Activated naive CD8-positive, alpha-beta T cell treated with anti-CD3 and anti-CD28 coated beads, Interleukin-2, amount 50 U/mL, for 16 hours (primary cell): ENCODE results near the gene CCK.

Experiments used
- DNase-seq: peaks from one replicate; pipeline ENCODE4 v3.0.0-alpha.2; 2020; ENCODE audit warnings: low read depth, low spot score

Gene CCK

DNA sequence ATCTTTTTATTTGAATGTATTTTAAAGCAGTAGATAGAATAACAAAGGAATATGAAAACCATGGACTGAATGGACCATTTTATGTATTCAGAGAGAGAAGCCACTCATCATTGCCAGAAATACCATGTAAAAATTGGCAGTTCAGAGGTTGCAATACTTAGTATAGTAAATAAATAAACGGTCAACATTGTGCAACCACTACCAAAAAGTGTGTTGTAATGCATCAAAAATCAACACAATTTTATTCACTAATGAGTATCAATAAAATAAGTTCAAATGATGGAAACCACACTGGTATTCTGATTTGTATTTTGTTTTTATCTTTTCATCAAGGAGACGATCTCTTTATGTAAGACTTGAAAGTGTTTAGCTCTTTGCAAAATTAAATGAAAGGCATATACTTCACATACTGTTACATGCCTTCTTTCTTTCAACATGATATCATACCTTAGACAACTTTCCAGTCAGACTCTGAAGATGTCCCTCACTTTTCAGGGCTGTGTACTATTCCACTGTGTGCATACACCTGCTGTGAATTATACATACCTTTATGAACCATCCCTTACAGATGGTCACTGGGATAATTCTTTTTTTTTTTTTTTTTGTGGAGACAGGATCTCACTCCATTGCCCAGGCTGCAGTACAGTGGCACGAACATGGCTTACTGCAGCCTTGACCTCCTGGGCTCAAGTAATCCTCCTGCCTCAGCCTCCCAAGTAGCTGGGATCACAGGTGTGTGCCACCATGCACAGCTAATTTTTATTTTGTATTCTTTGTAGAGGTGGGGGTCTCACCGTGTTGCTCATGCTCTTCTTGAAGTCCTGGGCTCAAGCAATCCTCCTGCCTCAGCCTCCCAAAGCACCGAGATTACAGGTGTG, 40.3 kb downstream of the CCK start:
- no peak for DNase-seq

GRCh38 chr3:42224658-42225421, 41.1 kb downstream of the CCK start:
- DNase-seq = no peak

GRCh38 chr3:42224178-42224577, 41.8 kb downstream of the CCK start:
- no peak for DNase-seq

DNA sequence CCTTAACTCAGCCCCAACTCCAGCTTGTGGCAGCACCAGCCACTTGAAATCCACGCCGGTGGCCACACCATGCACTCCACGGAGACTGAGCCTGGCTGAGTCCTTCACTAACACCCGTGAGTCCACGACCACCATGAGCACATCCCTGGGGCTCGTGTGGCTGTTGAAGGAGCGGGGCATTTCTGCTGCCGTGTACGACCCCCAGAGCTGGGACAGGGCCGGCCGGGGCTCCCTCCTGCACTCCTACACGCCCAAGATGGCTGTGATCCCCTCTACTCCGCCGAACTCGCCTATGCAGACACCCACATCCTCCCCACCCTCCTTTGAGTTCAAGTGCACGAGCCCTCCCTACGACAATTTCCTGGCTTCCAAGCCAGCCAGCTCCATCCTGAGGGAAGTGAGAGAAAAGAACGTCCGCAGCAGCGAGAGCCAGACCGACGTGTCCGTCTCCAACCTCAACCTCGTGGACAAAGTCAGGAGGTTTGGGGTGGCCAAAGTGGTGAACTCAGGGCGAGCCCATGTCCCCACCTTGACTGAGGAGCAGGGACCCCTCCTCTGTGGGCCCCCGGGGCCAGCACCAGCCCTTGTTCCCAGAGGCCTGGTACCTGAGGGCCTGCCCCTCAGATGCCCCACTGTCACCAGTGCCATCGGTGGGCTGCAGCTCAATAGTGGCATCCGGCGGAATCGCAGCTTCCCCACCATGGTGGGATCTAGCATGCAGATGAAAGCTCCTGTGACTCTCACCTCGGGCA, 42.9 kb downstream of the CCK start:
- no peak for DNase-seq

DNA sequence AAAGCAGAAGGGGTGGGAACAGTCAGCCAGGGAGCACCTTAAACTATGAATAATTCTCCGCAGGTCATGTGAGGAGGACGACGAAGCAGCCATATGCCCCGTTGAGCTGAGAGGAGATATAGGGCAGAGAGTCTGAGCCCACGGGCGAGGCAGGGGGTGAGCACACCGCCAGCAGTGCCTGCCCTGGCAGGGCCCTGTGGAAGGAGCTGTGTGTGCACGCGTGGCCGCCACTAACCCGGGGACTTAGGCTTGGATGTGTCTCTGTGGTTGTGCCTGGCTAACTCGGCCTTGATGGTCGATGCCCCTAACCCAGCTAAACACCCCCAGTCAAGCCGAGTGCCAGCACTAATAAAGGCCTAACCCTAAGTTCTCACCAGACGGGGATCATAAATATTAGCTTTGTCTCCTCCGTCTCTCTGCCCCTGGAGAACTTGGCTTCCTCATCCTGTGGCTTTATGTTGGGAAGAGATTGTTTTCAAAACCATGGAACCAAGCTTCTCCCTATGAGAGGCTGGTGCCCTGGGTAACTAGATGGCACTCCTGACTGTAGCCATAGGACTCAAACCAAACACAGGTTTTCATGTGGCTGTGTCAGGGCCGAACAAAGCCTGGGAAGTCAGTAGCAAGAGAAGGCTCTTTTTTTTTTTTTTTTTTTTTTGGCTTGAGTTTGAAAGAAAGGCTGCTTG, 45.4 kb downstream of the CCK start:
- no peak for DNase-seq

DNA sequence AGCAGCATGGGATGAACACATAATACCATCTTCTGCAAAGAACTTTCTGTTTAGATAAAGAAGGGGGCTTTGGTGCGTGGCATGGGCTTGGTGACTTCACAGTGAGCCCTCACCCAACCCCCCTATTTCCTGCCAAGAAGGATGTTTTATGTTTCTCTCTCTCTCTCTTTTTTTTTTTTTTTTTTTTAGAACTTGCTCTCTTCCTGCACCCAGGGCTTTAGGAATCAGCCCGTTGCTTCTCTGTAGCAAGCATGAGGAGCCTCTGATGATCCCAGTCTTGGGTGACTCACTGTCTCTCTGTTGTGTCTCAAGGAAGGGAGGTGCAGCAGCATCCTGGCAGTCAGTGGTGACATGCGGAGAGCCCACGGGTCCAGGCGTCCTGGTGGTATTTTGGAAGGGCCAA, 49.1 kb downstream of the CCK start:
- DNase-seq = no peak

GRCh38 chr3:42216302-42216701, 49.7 kb downstream of the CCK start:
- DNase-seq = no peak

- DNase-seq = no peak
These were observed 51.3 kb downstream of the CCK start for GRCh38 chr3:42214565-42215283.

DNA sequence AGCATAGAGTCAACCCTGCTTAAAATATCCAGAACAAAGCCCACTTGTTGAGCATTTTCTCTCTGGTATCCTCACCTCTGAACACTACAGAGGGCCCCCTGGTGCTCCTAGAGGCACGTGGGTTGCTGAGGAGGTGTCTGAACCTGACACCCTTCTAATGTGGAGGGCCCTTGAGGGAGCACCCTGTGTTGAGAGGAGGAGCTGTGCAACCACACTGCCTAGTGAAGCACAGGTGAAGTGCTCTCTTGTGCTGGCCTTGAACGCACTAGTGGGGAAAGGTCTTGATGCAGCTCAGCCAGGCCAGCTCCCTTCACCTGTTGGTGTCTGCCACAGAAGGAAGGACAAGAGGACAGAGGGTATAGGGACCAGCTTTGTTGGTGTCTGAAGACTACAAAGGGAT, 51.9 kb downstream of the CCK start:
- DNase-seq = no peak

DNA sequence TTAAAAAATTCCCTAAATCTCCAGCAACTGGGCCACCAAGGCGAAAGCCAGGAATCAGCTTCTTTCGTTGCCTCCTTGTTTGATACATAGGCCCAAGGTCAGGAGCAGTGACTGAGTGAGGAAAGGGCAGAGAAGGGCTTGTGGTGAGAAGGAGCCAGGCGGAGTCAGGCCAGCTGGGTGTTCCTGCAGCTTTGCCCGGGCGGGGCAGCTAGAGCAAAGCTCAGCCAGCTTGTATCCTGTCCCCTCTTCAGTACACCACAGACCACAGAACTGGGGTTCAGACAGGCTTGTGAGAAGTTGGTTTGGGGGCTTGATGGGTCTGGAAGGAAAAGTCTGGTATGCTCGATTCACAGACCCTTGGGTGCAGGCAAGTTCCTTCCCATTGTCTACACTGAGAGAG, 52.6 kb downstream of the CCK start:
- DNase-seq = no peak

DNA sequence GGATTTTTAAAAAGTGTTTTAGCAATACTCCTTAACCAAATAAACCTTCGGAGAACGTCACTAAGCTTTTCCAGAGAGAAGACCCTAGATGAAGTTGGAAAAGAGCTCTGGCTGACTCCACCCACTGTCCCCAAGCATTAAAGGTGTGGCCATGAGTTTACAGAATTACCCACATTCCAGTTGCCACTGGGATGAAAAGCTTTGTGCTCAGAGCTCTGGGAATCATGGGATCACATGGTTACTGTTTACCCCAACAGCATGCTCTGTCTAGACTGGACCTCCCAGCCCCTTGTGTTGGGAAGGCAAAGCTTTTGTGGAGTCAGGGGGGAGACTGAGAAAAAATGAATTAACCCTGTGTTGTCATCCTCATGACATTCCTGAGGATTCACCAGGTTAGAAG, 55.3 kb downstream of the CCK start:
- DNase-seq = no peak

- DNase-seq = no peak
These were observed 56.1 kb downstream of the CCK start for GRCh38 chr3:42209917-42210316.
